Liver (tissue), 3 donors: ENCODE data around the gene CCDC9B.

Source experiments
- EGR1 ChIP-seq, 2 donors: IDR thresholded peaks; 2 replicates each; pipeline ENCODE4 v1.6.1; 2016 to 2018; ENCODE audit warnings: antibody characterized with exemption in 2 of 2, low read depth in 2 of 2
- GABPA ChIP-seq, 2 donors: IDR thresholded peaks in 1 of 2; conservative IDR thresholded peaks in 1 of 2; 2 replicates each; pipeline ENCODE4 v1.6.1; 2016; ENCODE audit warnings: antibody characterized with exemption in 2 of 2, mild to moderate bottlenecking in 1 of 2, moderate library complexity in 1 of 2
- HNF4A ChIP-seq, 2 donors: conservative IDR thresholded peaks; 2 replicates each; pipeline ENCODE4 v1.6.1; 2016; ENCODE audit warnings: antibody characterized with exemption in 2 of 2, mild to moderate bottlenecking in 2 of 2
- RAD21 ChIP-seq, 2 donors: IDR thresholded peaks; 2 replicates each; pipeline ENCODE4 v1.6.1; 2016; ENCODE audit warnings: antibody characterized with exemption in 2 of 2, mild to moderate bottlenecking in 2 of 2
- TAF1 ChIP-seq: conservative IDR thresholded peaks from 2 replicates; pipeline ENCODE4 v1.6.1; 2016; ENCODE audit warnings: antibody characterized with exemption, mild to moderate bottlenecking
- YY1 ChIP-seq: IDR thresholded peaks from 2 replicates; pipeline ENCODE4 v1.6.1; 2016; ENCODE audit warnings: antibody characterized with exemption, mild to moderate bottlenecking
- TF ChIP-seq, protein P1 (sequence below): fragments of 150-350 bp; IDR thresholded peaks from 2 replicates; pipeline ENCODE4 v1.5.1; 2017; ENCODE audit warnings: improper control_type of control experiment, low read depth, low read length; ENCODE audit not compliant: missing input control
- TF ChIP-seq, protein P2 (sequence below): IDR thresholded peaks from 2 replicates; pipeline ENCODE4 v1.6.1; 2016; ENCODE audit warnings: antibody characterized with exemption
- TF ChIP-seq, protein P3 (sequence below): IDR thresholded peaks from 2 replicates; pipeline ENCODE4 v1.6.1; 2016; ENCODE audit warnings: antibody characterized with exemption
- TF ChIP-seq, protein P4 (sequence below): IDR thresholded peaks from 2 replicates; pipeline ENCODE4 v1.6.1; 2016; ENCODE audit warnings: antibody characterized with exemption, mild to moderate bottlenecking
- donor health status: healthy.
- donor health status: healthy.

DNA sequence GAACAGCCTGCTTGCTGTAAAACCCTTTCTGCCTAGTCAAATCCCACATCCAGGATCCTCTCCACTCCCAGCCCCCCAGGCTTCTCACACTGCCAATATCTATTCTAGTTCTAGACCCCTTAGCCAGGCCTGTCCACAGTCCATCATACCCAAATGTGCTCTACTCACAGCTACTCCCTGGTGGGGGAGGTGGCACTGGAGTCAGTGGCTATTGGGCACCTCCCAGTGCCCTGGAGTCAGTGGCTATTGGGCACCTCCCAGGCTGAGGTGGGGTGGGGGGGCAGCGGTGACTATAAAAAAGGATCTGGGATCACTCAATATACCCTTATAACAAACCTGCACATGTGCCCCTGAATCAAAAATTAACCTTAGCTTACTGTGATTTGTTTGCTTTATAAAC lies 16.5 kb upstream of the CCDC9B start:
- TF ChIP-seq, protein P1, sequence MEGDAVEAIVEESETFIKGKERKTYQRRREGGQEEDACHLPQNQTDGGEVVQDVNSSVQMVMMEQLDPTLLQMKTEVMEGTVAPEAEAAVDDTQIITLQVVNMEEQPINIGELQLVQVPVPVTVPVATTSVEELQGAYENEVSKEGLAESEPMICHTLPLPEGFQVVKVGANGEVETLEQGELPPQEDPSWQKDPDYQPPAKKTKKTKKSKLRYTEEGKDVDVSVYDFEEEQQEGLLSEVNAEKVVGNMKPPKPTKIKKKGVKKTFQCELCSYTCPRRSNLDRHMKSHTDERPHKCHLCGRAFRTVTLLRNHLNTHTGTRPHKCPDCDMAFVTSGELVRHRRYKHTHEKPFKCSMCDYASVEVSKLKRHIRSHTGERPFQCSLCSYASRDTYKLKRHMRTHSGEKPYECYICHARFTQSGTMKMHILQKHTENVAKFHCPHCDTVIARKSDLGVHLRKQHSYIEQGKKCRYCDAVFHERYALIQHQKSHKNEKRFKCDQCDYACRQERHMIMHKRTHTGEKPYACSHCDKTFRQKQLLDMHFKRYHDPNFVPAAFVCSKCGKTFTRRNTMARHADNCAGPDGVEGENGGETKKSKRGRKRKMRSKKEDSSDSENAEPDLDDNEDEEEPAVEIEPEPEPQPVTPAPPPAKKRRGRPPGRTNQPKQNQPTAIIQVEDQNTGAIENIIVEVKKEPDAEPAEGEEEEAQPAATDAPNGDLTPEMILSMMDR = no peak
- TF ChIP-seq YY1 (no peak), RAD21 (IDR thresholded peaks at IDR 0.05) (no peak), GABPA (IDR thresholded peaks at IDR 0.05 in 1 of 2, conservative IDR thresholded peaks at IDR 0.05 in 1 of 2) (no peak), HNF4A (conservative IDR thresholded peaks at IDR 0.05) (no peak), TAF1 (no peak), EGR1 (IDR thresholded peaks at IDR 0.05; ENCODE audit: low read depth in 2 of 2) (no peak)
- TF ChIP-seq, protein P2, sequence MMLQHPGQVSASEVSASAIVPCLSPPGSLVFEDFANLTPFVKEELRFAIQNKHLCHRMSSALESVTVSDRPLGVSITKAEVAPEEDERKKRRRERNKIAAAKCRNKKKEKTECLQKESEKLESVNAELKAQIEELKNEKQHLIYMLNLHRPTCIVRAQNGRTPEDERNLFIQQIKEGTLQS = no peak
- TF ChIP-seq, protein P3, sequence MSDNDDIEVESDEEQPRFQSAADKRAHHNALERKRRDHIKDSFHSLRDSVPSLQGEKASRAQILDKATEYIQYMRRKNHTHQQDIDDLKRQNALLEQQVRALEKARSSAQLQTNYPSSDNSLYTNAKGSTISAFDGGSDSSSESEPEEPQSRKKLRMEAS = no peak
- TF ChIP-seq, protein P4, sequence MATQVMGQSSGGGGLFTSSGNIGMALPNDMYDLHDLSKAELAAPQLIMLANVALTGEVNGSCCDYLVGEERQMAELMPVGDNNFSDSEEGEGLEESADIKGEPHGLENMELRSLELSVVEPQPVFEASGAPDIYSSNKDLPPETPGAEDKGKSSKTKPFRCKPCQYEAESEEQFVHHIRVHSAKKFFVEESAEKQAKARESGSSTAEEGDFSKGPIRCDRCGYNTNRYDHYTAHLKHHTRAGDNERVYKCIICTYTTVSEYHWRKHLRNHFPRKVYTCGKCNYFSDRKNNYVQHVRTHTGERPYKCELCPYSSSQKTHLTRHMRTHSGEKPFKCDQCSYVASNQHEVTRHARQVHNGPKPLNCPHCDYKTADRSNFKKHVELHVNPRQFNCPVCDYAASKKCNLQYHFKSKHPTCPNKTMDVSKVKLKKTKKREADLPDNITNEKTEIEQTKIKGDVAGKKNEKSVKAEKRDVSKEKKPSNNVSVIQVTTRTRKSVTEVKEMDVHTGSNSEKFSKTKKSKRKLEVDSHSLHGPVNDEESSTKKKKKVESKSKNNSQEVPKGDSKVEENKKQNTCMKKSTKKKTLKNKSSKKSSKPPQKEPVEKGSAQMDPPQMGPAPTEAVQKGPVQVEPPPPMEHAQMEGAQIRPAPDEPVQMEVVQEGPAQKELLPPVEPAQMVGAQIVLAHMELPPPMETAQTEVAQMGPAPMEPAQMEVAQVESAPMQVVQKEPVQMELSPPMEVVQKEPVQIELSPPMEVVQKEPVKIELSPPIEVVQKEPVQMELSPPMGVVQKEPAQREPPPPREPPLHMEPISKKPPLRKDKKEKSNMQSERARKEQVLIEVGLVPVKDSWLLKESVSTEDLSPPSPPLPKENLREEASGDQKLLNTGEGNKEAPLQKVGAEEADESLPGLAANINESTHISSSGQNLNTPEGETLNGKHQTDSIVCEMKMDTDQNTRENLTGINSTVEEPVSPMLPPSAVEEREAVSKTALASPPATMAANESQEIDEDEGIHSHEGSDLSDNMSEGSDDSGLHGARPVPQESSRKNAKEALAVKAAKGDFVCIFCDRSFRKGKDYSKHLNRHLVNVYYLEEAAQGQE = no peak
